Right lobe of liver (tissue), 4 donors: ENCODE results near the gene LPAR1.

Experiments
- POLR2A ChIP-seq: fragments of 450-650 bp; IDR thresholded peaks from one replicate; pipeline ENCODE4 v1.6.1; 2017; ENCODE audit warnings: antibody characterized with exemption, mild to moderate bottlenecking
- TF ChIP-seq, protein P1 (sequence below), 4 donors: fragments of 200-600 bp in 3 of 4; fragments of 450-650 bp in 1 of 4; IDR thresholded peaks; one replicate each; pipeline versions ENCODE4 v1.5.1 to v1.8.0; 2016 to 2022; ENCODE audit warnings: antibody characterized with exemption in 4 of 4, mild to moderate bottlenecking in 2 of 4
- donor health status: DM: no; HTN: no; CAD: no.
- donor health status: DM: no; HTN: no; CAD: no.
- donor health status: DM: no; HTN: yes; CAD: no.

DNA sequence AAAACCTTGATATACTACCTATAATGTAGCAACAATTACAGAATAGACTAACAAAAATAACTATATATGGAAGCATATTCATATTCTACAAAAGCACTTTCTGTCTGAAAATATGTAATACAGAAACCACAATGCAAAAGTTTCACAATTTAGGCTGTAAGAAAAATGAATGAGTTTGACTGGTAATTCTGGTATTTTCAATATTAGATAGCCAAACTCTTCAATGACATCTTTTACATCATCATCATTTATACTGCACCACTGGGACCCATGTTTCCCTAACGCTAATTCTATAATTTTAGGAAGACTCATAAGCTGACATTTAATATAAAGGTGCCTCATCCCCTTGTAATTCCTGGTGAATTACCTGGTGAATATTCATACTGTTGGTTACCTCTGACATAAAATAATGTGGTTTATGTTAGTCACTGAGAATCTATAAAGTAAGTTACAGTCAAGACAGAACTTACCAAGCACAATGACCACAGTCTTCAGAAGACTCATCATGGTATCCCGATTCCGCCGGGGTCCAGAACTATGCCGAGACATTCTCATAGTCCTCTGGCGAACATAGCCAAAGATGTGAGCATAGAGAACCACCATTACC is 97.2 kb downstream of the LPAR1 start:
- TF ChIP-seq, protein P1, sequence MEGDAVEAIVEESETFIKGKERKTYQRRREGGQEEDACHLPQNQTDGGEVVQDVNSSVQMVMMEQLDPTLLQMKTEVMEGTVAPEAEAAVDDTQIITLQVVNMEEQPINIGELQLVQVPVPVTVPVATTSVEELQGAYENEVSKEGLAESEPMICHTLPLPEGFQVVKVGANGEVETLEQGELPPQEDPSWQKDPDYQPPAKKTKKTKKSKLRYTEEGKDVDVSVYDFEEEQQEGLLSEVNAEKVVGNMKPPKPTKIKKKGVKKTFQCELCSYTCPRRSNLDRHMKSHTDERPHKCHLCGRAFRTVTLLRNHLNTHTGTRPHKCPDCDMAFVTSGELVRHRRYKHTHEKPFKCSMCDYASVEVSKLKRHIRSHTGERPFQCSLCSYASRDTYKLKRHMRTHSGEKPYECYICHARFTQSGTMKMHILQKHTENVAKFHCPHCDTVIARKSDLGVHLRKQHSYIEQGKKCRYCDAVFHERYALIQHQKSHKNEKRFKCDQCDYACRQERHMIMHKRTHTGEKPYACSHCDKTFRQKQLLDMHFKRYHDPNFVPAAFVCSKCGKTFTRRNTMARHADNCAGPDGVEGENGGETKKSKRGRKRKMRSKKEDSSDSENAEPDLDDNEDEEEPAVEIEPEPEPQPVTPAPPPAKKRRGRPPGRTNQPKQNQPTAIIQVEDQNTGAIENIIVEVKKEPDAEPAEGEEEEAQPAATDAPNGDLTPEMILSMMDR (IDR thresholded peaks at IDR 0.05), result no peak
- TF ChIP-seq POLR2A, result no peak
